Liver (tissue), 3 donors: ENCODE results near the gene TTC7B.

ENCODE experiments used
- FOXA1 ChIP-seq: IDR thresholded peaks from 2 replicates; pipeline ENCODE4 v1.6.1; 2016; ENCODE audit warnings: antibody characterized with exemption
- GABPA ChIP-seq, 2 donors: IDR thresholded peaks in 1 of 2; conservative IDR thresholded peaks in 1 of 2; 2 replicates each; pipeline ENCODE4 v1.6.1; 2016; ENCODE audit warnings: antibody characterized with exemption in 2 of 2, mild to moderate bottlenecking in 1 of 2, moderate library complexity in 1 of 2
- HNF4G ChIP-seq: IDR thresholded peaks from 2 replicates; pipeline ENCODE4 v1.6.1; 2016; ENCODE audit warnings: antibody characterized with exemption
- RAD21 ChIP-seq, 2 donors: IDR thresholded peaks; 2 replicates each; pipeline ENCODE4 v1.6.1; 2016; ENCODE audit warnings: antibody characterized with exemption in 2 of 2, mild to moderate bottlenecking in 2 of 2
- TF ChIP-seq, protein P1 (sequence below): fragments of 150-350 bp; IDR thresholded peaks from 2 replicates; pipeline ENCODE4 v1.5.1; 2017; ENCODE audit warnings: improper control_type of control experiment, low read depth, low read length; ENCODE audit not compliant: missing input control
- TF ChIP-seq, protein P2 (sequence below): IDR thresholded peaks from 2 replicates; pipeline ENCODE4 v1.6.1; 2016; ENCODE audit warnings: antibody characterized with exemption
- TF ChIP-seq, protein P3 (sequence below): IDR thresholded peaks from 2 replicates; pipeline ENCODE4 v1.6.1; 2016; ENCODE audit warnings: antibody characterized with exemption
- donor health status: healthy.
- donor health status: healthy.

DNA sequence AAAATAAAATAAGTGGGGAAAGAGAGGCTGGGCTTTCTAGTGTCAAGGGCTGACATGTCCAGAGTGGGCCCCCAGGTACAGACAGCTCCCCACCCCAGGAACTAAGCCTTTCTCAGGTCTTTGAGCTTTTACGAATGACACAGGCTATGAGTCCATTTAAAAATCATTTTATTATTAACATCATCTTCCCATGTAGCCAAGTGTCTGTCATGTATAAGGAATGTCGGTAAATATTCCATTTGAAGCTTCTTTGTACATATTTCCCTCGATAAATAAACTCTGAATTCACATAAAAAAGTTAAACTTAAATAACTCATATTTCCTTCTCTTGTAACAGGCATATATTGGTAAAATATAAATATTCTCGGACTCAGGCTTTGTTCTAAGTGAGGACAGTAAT, 275.8 kb downstream of the TTC7B start:
- TF ChIP-seq, protein P1, sequence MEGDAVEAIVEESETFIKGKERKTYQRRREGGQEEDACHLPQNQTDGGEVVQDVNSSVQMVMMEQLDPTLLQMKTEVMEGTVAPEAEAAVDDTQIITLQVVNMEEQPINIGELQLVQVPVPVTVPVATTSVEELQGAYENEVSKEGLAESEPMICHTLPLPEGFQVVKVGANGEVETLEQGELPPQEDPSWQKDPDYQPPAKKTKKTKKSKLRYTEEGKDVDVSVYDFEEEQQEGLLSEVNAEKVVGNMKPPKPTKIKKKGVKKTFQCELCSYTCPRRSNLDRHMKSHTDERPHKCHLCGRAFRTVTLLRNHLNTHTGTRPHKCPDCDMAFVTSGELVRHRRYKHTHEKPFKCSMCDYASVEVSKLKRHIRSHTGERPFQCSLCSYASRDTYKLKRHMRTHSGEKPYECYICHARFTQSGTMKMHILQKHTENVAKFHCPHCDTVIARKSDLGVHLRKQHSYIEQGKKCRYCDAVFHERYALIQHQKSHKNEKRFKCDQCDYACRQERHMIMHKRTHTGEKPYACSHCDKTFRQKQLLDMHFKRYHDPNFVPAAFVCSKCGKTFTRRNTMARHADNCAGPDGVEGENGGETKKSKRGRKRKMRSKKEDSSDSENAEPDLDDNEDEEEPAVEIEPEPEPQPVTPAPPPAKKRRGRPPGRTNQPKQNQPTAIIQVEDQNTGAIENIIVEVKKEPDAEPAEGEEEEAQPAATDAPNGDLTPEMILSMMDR = no peak
- no peak for TF ChIP-seq HNF4G
- TF ChIP-seq, protein P2, sequence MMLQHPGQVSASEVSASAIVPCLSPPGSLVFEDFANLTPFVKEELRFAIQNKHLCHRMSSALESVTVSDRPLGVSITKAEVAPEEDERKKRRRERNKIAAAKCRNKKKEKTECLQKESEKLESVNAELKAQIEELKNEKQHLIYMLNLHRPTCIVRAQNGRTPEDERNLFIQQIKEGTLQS = no peak
- TF ChIP-seq RAD21 (IDR thresholded peaks at IDR 0.05) = no peak
- TF ChIP-seq, protein P3, sequence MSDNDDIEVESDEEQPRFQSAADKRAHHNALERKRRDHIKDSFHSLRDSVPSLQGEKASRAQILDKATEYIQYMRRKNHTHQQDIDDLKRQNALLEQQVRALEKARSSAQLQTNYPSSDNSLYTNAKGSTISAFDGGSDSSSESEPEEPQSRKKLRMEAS = no peak
- TF ChIP-seq FOXA1 = no peak
- no peak for TF ChIP-seq GABPA (IDR thresholded peaks at IDR 0.05 in 1 of 2, conservative IDR thresholded peaks at IDR 0.05 in 1 of 2)
